NCI-H82 (cell line): ENCODE results near the gene CXCL14.

ENCODE experiments used
- DNase-seq: peaks from one replicate; lab custom pipeline; 2025; lab: John Stamatoyannopoulos, UW

CXCL14 gene

GRCh38 chr5:135567661-135568060 lies 11.1 kb downstream of the CXCL14 start:
- DNase-seq, result no peak

DNA sequence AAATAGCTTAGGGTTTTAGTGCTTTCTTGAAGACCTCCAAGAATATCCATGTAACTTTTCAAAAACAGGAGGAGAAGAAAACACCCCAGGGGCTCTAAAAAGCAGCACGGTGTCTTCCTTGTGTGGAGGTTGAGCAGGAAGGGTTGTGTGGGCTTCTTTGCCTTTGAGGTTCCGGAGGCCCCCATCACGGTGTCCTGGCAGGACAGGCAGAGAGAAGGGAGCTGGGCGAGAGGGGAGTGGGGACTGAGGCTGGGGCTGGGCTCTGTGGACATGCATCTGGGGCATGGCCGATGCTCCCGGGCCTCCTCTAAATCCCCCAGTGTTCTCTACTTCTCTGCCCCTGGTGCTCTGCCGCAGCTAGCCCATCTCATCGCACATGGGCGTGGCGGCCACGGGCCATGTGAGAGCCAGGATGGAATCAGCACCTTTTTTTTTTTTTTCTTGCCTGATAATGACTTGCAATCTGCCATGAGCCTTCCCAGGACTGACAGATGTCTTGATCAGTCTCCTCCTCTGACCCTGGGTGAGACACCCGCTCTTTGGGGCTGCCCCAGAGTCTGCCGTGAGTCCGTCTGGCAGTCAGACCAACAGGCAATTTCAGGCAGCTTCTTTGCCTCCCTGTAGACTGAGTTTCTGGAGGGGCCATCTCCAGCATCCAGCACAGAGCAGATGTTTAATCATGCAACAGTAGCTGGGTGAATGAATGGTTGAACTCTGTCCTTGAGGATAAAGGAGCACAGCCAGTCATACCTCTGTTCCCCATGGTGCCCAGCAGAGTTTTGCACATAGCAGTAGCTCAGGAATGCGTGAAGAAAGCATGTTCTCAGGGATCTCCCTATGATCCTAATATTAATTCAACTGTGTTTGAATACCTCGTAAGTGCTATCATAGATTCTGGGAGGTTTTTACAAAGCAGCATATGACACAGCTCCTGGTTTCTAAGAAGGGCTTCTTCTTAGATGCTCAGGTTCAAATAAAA lies 12.1 kb downstream of the CXCL14 start:
- no peak for DNase-seq

DNA sequence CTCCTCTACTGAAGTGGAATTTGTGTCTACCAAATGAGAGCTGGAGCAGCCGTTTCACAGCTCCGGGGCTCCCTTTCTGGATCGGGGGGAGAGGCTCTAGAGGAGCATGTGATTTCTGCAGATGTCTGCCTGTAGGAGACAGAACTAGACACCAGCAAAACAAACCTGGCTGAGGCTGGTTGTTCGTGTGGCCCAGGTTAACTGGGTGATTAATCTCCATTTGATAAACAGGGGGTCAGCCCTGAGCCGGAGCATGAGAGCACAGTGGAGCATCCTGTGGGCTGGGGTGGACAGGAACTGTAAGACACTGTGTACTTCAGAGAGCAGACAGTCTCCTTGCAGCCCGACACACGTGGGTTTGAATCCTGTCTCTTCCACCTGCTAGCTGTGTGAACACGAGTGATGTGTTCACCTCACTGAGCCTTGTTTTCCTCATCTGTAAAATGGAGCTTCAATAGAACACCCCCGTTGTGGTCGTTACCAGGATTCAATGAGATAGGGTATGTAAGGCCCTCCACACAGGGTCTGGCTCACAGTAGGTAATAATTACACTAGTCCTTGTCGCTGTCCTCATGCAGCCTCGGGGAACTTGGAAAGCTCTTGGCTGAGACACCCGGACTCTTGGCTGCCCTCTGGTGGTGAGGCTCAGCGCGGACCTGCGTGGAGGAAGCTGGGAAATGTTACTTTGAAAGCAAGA lies 12.9 kb downstream of the CXCL14 start:
- DNase-seq, result peak; percentile 79

GRCh38 chr5:135565266-135565665 lies 13.5 kb downstream of the CXCL14 start:
- DNase-seq, result no peak

DNA sequence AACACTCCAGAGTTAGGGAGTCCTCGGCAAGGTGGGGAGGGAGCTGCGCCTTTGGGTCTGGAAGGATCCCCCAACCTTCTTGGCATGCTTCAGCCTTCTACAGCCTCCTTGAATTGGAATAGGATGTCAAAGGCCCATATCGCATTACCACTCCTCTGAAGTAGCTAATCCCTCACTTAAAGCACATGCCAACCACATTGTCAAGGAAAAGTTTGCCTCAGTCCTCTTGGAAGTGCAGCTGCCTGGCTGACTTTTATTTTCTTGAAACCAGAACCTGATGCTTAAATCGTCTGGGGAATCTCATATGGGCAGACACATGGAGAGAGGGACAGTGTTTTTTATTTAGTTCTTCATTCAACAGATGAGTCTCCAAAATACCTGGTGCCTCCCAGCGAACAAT lies 14.5 kb downstream of the CXCL14 start:
- DNase-seq, result peak; percentile 18

DNA sequence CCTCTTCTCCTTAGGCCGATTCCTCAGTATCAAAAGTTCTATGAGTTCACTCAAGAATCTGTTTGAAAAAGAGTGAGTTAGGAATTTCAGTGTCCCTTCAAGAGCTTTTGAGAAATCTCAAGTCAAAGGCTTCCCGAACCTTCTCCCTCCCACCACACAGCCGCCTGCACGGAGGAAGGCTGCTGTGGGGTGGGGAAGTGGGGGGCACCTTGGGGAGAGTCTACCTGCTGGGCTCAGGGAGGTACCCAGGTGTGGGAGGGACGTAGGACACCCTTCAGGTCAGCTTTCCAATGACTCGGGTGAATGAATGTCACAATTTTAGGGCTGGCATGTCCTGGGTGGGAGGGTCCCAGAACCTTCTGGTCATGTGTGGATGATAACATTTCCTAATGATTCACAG lies 17.5 kb downstream of the CXCL14 start:
- DNase-seq, result no peak

DNA sequence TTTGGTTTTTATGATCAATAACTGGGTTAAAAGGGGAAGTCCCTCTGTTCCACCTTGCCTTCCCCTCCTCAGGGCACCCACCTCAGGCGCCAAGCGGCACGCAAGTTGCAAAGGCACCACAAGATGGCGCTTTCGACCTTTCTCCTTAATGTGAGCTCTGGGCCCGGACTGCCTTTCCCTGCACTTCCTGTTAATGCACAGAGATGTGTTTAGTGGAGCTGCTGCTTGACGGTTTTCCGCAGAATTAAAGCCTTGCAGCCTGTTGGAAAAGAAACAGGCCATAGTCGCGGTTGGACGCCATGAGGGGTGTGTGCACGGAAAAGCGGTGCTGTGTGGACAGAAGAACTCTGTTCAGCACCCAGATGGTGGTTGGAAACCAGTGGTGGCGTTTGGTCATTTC lies 17.9 kb downstream of the CXCL14 start:
- peak; percentile 91 for DNase-seq

DNA sequence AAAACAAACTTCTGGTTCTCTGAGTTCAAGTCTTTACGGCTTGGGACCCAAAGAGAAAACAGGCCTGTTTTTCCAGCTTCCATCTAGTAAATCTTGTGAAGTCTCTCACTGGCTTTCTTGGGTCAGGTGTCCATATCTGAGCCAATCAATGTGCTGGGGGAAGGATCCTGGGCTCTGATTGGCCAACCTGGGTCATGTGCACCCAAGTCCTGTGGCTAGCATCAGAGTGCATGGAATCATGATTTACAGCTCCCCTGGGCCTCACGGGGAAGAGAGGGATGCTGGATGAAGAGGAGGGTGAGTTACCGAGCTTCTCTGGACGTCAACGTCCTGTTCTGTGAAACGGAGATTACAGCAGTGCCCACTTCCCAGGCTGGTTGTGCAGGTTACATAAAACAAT lies 19.4 kb downstream of the CXCL14 start:
- peak; percentile 44 for DNase-seq

DNA sequence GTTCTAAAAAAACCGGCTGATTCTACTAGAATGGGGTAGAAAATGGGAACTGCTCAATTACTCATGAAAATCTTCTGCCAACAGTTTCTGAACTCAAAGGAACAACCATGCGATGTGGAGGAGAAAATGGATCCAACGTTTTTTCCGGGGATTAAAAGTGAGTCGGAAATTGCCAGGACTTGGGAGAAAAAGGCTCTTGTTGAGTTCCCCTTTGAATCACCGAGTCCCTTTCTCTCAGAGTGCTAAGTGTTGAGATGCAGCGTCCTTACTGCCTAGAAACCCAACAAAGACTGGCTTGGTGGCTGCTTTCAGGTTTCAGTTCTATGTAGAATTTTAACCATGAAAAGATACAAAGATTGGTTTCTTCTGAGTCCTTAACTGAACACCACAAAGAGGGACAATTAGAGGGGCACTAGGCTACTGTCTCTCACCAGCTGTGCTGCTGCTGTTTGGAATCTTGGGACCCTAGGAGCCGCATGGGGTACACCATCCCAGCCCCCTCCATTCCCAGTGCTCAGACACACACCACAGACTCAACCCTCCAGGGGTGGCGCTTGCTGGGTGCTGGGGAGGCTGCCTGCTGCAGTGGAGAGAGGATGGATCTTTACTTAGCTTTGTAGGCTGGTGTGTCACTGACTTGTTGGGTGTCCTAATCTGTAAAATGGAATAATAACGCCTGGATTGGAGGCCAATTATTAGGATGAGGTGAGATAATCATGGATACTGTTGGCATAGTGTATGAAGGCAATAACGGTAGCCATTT lies 21.5 kb downstream of the CXCL14 start:
- no peak for DNase-seq

DNA sequence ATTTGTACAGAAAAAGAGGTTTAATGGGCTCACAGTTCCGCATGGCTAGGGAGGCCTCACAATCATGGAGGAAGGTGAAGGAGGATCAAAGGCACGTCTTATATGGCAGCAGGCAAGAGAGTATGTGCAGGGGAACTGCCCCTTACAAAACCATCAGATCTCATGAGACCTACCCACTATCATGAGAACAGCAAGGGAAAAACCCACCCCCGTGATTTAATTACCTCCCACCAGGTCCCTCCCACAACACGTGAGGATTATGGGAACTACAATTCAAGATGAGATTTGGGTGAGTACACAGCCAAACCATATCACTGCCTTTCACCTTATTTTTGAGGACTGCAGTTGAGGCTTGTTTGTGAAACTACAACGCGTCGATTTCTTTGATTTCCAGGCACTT lies 22.2 kb downstream of the CXCL14 start:
- DNase-seq, result no peak

- DNase-seq, result no peak
These were observed 23.3 kb downstream of the CXCL14 start for GRCh38 chr5:135555530-135555929.

GRCh38 chr5:135553688-135554462 lies 24.9 kb downstream of the CXCL14 start:
- DNase-seq, result peak; percentile 71

DNA sequence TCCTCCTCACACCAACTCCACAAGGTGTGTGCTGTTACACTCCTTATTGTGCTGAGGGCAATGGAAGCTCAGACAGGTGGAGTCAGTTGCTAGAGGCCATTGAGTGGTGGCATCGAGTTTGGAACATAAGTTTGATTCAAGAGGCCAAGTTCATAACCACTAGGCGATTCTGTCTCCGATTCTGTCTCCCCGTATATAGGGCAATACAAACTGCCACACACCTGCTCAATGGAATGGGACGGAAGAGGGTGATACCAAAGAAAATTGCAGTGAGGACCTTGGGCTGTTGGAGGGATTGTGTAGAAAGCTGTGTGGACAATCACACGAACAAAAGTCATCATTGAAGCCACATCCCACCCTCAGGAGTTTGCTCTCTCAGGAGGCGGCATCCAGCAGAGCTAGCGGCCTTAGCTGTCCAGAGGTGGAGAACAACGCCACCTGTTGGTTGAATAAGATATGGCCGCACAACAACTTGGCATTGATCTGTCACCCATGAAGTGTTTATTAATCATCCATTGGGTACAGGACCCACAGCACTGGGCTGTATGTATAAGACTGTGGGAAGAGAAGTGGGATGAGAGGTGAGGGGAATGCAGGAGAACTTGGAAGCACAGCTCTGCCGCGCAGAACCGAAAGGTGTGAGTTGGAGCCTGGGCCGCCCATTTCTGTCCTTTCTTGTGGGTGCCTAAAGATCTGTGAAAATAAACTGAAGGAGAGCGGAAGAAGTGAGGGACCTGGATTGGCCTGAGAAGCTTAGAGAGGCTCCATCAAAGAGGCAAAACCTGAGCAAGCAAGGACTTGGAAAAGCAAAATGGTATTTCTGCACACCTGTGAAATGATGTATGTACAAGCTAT lies 27.0 kb downstream of the CXCL14 start:
- peak; percentile 89 for DNase-seq

- no peak for DNase-seq
These were observed 29.4 kb downstream of the CXCL14 start for GRCh38 chr5:135549413-135549812.

DNA sequence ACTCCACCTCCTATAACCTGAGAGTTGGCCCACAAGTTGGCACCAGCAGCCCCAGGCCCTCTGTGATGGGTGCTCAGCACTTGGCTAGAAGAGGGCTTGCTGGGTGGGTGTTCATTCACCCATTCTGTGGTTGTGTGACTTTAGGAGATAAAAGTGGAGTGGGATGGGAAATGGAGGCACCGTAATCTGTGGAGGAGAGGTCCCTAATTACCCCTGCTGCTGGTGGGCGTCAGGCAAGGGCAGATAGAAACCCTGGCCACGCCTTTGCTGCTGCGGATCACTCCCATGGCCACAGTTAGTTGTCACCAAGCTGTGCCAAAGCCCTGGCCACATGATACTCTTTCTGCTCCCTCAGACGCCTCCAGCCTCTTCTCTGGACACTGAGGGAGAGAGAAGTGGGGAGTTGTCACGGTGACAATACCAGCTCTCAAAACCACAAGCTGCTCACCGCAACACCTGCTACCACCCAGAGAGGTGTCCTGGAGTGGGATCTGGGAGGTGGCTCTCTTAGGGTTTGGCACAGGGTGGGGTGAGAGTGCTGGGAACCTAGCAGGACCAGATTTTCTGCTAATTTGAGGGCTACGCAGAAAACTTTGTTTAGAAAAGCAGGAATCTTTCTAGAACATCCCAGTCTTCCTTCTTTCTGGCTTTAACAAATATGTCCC lies 31.1 kb downstream of the CXCL14 start:
- DNase-seq, result no peak

DNA sequence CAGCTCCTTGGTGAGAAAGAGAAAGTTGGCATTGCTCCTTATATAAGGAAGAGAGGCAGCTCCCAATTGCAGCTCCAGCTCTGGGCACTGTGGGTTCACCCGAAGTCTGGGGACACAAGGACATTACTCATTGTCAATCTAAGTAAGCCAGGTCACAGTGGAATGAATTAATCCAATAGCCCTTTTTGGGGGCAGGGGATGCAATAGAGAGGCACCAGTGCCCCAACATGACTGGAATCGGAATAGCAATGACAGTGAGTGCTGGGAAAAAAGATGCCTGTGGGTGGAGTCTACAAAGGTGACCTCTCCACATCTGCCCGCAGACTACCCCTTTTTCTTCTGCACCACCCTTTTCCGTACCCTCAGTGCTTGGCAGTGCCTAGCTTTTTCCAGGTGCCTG lies 31.9 kb downstream of the CXCL14 start:
- DNase-seq, result peak; percentile 73

- peak; percentile 93 for DNase-seq
These were observed 32.7 kb downstream of the CXCL14 start for GRCh38 chr5:135546101-135546500.

DNA sequence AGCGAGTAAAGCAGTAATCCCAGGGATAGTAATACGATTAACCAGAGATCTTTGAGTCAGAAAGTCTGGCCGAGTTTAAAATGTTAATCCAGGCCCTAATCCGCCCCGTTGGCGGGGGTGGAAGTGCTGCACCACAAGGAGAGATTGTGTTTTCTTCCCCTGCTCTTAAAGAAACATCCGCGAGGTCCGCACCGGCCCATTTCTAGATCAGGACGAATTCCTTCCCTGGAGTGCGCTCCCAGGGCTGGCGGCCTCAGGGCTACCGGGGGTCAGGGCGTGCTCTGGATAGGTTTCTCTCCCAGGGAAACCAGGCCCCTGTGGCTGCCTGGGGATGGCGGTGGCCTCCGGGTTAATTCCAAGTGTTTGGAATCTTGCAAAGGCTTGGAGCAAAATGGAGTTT lies 33.7 kb downstream of the CXCL14 start:
- DNase-seq, result no peak

DNA sequence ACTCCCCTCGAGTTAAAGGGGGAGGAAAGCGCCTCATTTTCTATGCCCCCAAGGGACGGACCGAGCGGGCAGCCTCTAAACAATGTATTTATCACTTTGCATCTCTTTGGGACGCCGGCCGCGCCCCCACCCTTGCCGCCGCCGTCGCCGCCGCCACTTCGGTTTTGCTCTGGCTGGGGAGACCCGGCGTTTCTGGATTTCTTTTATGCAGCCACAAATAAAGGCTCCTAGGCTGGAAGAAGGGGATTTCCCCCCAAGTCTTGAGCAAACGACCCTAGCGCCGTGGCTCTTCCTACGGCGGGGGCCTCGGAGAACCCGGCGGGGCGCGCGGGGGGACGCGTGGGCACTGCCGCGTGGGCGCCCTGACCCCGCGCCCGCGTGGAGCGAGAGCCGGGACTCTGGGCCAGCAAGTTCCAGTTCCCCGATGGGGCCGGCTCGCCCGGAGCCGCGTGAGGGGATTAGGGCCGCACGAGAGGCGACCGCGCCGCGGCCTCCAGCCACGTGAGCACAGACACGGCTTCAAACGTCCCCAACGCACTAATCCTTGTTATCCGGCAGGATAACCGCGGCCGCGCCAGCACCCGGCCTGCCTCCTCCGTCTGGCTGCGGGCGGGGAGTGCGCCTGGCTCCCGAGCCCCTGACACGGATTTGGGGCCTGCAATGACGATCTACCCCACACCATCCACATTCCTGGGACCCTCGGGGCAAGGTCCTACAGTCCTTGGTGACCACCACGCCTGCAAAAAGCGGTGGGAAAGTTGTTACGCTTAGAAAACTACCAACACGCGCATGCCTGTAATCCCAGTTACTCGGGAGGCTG lies 35.1 kb downstream of the CXCL14 start:
- DNase-seq, result peak; percentile 91
